ENCODE results near the gene NUFIP1.

The NUFIP1 gene

GRCh38 chr13:44899967-44900366, 89.3 kb downstream of the NUFIP1 start:
- TF ChIP-seq POLR2AphosphoS5 (IDR thresholded peaks at IDR 0.05; ENCODE audit: low read depth, low read length) (no peak), REST (IDR thresholded peaks at IDR 0.05; ENCODE audit: insufficient read depth in 1 of 2, low read depth in 2 of 2, low read length in 2 of 2) (no peak), SIN3A (IDR thresholded peaks at IDR 0.05; ENCODE audit: borderline replicate concordance, insufficient read depth, low read length) (no peak), TAF1 (IDR thresholded peaks at IDR 0.05; ENCODE audit: borderline replicate concordance, insufficient read depth, low read length) (no peak), FOXP2 (optimal IDR thresholded peaks at IDR 0.05; ENCODE audit: borderline replicate concordance, extremely low read depth, extremely low read length, insufficient read depth) (no peak)

GRCh38 chr13:44895953-44896335, 93.3 kb downstream of the NUFIP1 start:
- no peak for TF ChIP-seq FOXP2 (optimal IDR thresholded peaks at IDR 0.05; ENCODE audit: borderline replicate concordance, extremely low read depth, extremely low read length, insufficient read depth)

GRCh38 chr13:44895264-44895952, 93.9 kb downstream of the NUFIP1 start:
- TF ChIP-seq POLR2AphosphoS5 (IDR thresholded peaks at IDR 0.05; ENCODE audit: low read depth, low read length) (no peak), SIN3A (IDR thresholded peaks at IDR 0.05; ENCODE audit: borderline replicate concordance, insufficient read depth, low read length) (no peak), TAF1 (IDR thresholded peaks at IDR 0.05; ENCODE audit: borderline replicate concordance, insufficient read depth, low read length) (no peak), REST (IDR thresholded peaks at IDR 0.05; ENCODE audit: insufficient read depth in 1 of 2, low read depth in 2 of 2, low read length in 2 of 2) (no peak), FOXP2 (optimal IDR thresholded peaks at IDR 0.05; ENCODE audit: borderline replicate concordance, extremely low read depth, extremely low read length, insufficient read depth) (no peak)

- TF ChIP-seq TAF1 (IDR thresholded peaks at IDR 0.05; ENCODE audit: borderline replicate concordance, insufficient read depth, low read length) (no peak), REST (IDR thresholded peaks at IDR 0.05; ENCODE audit: insufficient read depth in 1 of 2, low read depth in 2 of 2, low read length in 2 of 2) (no peak), SIN3A (IDR thresholded peaks at IDR 0.05; ENCODE audit: borderline replicate concordance, insufficient read depth, low read length) (no peak), POLR2AphosphoS5 (IDR thresholded peaks at IDR 0.05; ENCODE audit: low read depth, low read length) (no peak), FOXP2 (optimal IDR thresholded peaks at IDR 0.05; ENCODE audit: borderline replicate concordance, extremely low read depth, extremely low read length, insufficient read depth) (no peak)
These were observed 95.1 kb downstream of the NUFIP1 start for GRCh38 chr13:44894001-44894770.

All from PFSK-1 (cell line).